ENCODE results near the gene FBXO28. TPM values are rescaled to one million over a fixed set of nuclear protein-coding genes. Genes with fewer than 3 reads are reported as not detected.

Gene FBXO28, protein sequence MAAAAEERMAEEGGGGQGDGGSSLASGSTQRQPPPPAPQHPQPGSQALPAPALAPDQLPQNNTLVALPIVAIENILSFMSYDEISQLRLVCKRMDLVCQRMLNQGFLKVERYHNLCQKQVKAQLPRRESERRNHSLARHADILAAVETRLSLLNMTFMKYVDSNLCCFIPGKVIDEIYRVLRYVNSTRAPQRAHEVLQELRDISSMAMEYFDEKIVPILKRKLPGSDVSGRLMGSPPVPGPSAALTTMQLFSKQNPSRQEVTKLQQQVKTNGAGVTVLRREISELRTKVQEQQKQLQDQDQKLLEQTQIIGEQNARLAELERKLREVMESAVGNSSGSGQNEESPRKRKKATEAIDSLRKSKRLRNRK
- total RNA-seq, result 19.6 TPM
- polyA plus RNA-seq, result 18.3 TPM
- long read RNA-seq, donor 1, result 0 reads
- long read RNA-seq, donor 2, full-length matches to known transcripts, result 14 of 14 reads
- long read RNA-seq, donor 2, partial matches to known transcripts, result 0 of 14 reads
- long read RNA-seq, donor 2, other reads (novel, unspliced or antisense), result 0 of 14 reads
- long read RNA-seq, donor 3, full-length matches to known transcripts, result 9 of 9 reads
- long read RNA-seq, donor 3, partial matches to known transcripts, result 0 of 9 reads
- long read RNA-seq, donor 3, other reads (novel, unspliced or antisense), result 0 of 9 reads
- long read RNA-seq, donor 4, full-length matches to known transcripts, result 2 of 2 reads
- long read RNA-seq, donor 4, partial matches to known transcripts, result 0 of 2 reads
- long read RNA-seq, donor 4, other reads (novel, unspliced or antisense), result 0 of 2 reads
- long read RNA-seq, donor 5, full-length matches to known transcripts, result 8 of 8 reads
- long read RNA-seq, donor 5, partial matches to known transcripts, result 0 of 8 reads
- long read RNA-seq, donor 5, other reads (novel, unspliced or antisense), result 0 of 8 reads
- long read RNA-seq, donor 6, full-length matches to known transcripts, result 7 of 7 reads
- long read RNA-seq, donor 6, partial matches to known transcripts, result 0 of 7 reads
- long read RNA-seq, donor 6, other reads (novel, unspliced or antisense), result 0 of 7 reads
- long read RNA-seq, donor 7, full-length matches to known transcripts, result 8 of 8 reads
- long read RNA-seq, donor 7, partial matches to known transcripts, result 0 of 8 reads
- long read RNA-seq, donor 7, other reads (novel, unspliced or antisense), result 0 of 8 reads
- long read RNA-seq, donor 8, full-length matches to known transcripts, result 4 of 4 reads
- long read RNA-seq, donor 8, partial matches to known transcripts, result 0 of 4 reads
- long read RNA-seq, donor 8, other reads (novel, unspliced or antisense), result 0 of 4 reads
- long read RNA-seq, donor 9, full-length matches to known transcripts, result 4 of 4 reads
- long read RNA-seq, donor 9, partial matches to known transcripts, result 0 of 4 reads
- long read RNA-seq, donor 9, other reads (novel, unspliced or antisense), result 0 of 4 reads
- long read RNA-seq, donor 10, full-length matches to known transcripts, result 9 of 9 reads
- long read RNA-seq, donor 10, partial matches to known transcripts, result 0 of 9 reads
- long read RNA-seq, donor 10, other reads (novel, unspliced or antisense), result 0 of 9 reads

DNA sequence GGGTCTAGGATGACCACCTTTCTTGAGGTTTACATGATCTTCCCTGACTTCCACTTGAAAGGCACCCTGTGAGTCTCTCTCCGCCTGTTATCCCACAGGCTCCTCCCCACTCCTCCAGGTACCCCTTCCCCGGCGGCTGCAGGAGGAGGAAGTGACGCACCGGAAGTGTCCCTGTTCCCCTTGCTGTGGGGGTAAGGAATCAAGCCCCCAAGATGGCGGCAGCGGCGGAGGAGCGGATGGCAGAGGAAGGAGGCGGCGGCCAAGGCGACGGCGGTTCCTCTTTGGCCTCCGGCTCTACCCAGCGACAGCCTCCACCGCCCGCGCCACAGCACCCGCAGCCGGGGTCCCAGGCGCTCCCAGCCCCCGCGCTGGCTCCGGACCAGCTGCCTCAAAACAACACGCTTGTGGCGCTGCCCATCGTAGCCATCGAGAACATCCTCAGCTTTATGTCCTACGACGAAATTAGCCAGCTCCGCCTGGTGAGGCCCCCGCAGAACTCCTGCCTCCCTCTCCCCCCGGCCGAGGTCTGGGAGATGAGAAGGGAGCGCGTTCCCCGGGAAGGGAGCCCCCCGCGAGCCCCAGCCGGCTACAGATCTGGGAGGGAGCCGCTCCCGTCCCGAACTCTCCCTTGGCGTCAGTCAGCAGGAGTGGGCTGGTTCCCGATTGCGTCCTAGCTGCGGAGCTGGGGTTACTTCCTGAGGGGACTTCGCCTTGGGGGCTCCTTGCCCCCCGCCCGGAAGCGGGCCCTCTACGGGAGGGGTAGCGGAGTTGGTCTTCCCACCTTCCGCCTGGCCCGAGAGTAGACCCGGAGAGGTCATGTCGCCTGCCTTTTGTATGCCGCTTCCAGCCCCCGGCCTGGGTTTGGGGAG, at the start of gene FBXO28:
FBXO28 (plus strand) TSS at position 194 of the 869 bp plus-strand sequence; CDS start at position 213, 19 bp downstream.
- under 1% methylated on average over 60 of the region's 60 CpGs for WGBS
- peak; percentile 79 to 96 (median 89) for DNase-seq (ENCODE audit: low read depth in 6 of 9, low spot score in 9 of 9)
- Histone ChIP-seq H3K4me3 (ENCODE audit: low read length in 2 of 2) (peak within 1 kb of the TSS; percentile 98 to 100), H3K27ac (ENCODE audit: low read depth in 1 of 2, low read length in 1 of 2) (peak within 1 kb of the TSS; percentile 90 to 98), H3K27me3 (ENCODE audit: control insufficient read depth in 2 of 2, insufficient read depth in 1 of 2, low read length in 1 of 2) (no peaks in the 10 kb centered on the region), H3K9me3 (ENCODE audit: control insufficient read depth in 2 of 2, insufficient read depth in 1 of 2, low read length in 1 of 2) (no peaks in the 10 kb centered on the region), H3K4me1 (ENCODE audit: control insufficient read depth in 2 of 2, insufficient read depth in 2 of 2, low read length in 2 of 2) (peaks cover 0 to 2% of the 10 kb centered on the region in 2 donors), H3K36me3 (ENCODE audit: control insufficient read depth in 2 of 2, insufficient read depth in 2 of 2, low read length in 1 of 2) (no peaks in the 10 kb centered on the region)

DNA sequence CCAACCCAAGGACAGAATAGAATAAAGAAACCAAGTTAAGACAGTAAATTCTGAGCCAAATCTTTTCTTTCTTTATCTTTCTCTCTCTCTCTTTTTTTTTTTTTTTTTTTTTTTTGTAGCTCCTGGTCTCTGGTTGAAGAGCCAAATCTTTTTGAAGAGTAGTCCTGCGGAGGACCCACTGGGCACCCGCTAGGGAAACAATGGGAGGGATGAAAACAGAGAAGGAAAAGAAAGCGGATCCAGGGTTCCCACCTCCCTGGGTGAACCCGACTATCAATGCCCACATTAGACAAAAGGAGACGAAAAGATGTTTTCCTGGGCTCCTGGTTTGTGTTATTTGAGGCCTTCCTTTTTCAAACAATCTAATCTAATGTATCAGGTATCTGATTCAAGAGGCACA, 49.8 kb upstream of the FBXO28 start:
- no peak for DNase-seq (ENCODE audit: low read depth in 6 of 9, low spot score in 9 of 9)
- H3K27ac ChIP-seq (ENCODE audit: low read depth in 1 of 2, low read length in 1 of 2), result no peak overlapping the region
- no peak overlapping the region for H3K4me3 ChIP-seq (ENCODE audit: low read length in 2 of 2)
- no peaks in the 10 kb centered on the region for H3K9me3 ChIP-seq (ENCODE audit: control insufficient read depth in 2 of 2, insufficient read depth in 1 of 2, low read length in 1 of 2)
- WGBS, result 94% methylated on average over 5 of the region's 5 CpGs
- H3K27me3 ChIP-seq (ENCODE audit: control insufficient read depth in 2 of 2, insufficient read depth in 1 of 2, low read length in 1 of 2), result no peaks in the 10 kb centered on the region
- H3K4me1 ChIP-seq (ENCODE audit: control insufficient read depth in 2 of 2, insufficient read depth in 2 of 2, low read length in 2 of 2), result no peaks in the 10 kb centered on the region
- no peaks in the 10 kb centered on the region for H3K36me3 ChIP-seq (ENCODE audit: control insufficient read depth in 2 of 2, insufficient read depth in 2 of 2, low read length in 1 of 2)

GRCh38 chr1:224065455-224065854, 48.5 kb upstream of the FBXO28 start:
- no peaks in the 10 kb centered on the region for H3K9me3 ChIP-seq (ENCODE audit: control insufficient read depth in 2 of 2, insufficient read depth in 1 of 2, low read length in 1 of 2)
- H3K4me1 ChIP-seq (ENCODE audit: control insufficient read depth in 2 of 2, insufficient read depth in 2 of 2, low read length in 2 of 2), result no peaks in the 10 kb centered on the region
- H3K27ac ChIP-seq (ENCODE audit: low read depth in 1 of 2, low read length in 1 of 2), result no peak overlapping the region
- H3K4me3 ChIP-seq (ENCODE audit: low read length in 2 of 2), result no peak overlapping the region
- peak in 1 of 9 donors; percentile 10 for DNase-seq (ENCODE audit: low read depth in 6 of 9, low spot score in 9 of 9)
- no peaks in the 10 kb centered on the region for H3K36me3 ChIP-seq (ENCODE audit: control insufficient read depth in 2 of 2, insufficient read depth in 2 of 2, low read length in 1 of 2)
- H3K27me3 ChIP-seq (ENCODE audit: control insufficient read depth in 2 of 2, insufficient read depth in 1 of 2, low read length in 1 of 2), result no peaks in the 10 kb centered on the region
- 72% methylated on average over 2 of the region's 2 CpGs for WGBS

DNA sequence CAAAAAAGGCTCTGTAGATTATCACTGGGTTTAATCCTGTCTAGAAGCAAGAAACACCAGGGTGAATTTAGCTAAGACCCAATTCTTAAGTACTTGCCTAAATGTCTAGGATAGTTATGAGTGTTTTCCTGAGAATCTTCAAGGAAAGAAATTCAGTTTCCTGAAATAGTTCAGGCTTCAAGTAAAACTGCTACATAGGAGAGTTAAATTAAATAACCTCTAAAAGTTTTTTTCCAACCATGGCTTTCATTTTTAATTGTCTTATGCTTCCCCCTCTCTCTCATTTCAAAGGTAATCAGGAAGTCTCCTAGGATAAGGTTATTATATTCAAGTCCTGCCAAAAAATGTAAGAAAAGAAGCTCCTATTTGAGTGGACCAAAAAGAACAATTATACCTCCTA, 46.7 kb upstream of the FBXO28 start:
- no peak overlapping the region for H3K27ac ChIP-seq (ENCODE audit: low read depth in 1 of 2, low read length in 1 of 2)
- H3K36me3 ChIP-seq (ENCODE audit: control insufficient read depth in 2 of 2, insufficient read depth in 2 of 2, low read length in 1 of 2), result no peaks in the 10 kb centered on the region
- no peak overlapping the region for H3K4me3 ChIP-seq (ENCODE audit: low read length in 2 of 2)
- H3K9me3 ChIP-seq (ENCODE audit: control insufficient read depth in 2 of 2, insufficient read depth in 1 of 2, low read length in 1 of 2), result no peaks in the 10 kb centered on the region
- no peaks in the 10 kb centered on the region for H3K27me3 ChIP-seq (ENCODE audit: control insufficient read depth in 2 of 2, insufficient read depth in 1 of 2, low read length in 1 of 2)
- no peak for DNase-seq (ENCODE audit: low read depth in 6 of 9, low spot score in 9 of 9)
- no peaks in the 10 kb centered on the region for H3K4me1 ChIP-seq (ENCODE audit: control insufficient read depth in 2 of 2, insufficient read depth in 2 of 2, low read length in 2 of 2)

- no peak overlapping the region for H3K27ac ChIP-seq (ENCODE audit: low read depth in 1 of 2, low read length in 1 of 2)
- DNase-seq (ENCODE audit: low read depth in 6 of 9, low spot score in 9 of 9), result no peak
- no peaks in the 10 kb centered on the region for H3K4me1 ChIP-seq (ENCODE audit: control insufficient read depth in 2 of 2, insufficient read depth in 2 of 2, low read length in 2 of 2)
- 78% methylated on average over 3 of the region's 3 CpGs for WGBS
- no peak overlapping the region for H3K4me3 ChIP-seq (ENCODE audit: low read length in 2 of 2)
- H3K9me3 ChIP-seq (ENCODE audit: control insufficient read depth in 2 of 2, insufficient read depth in 1 of 2, low read length in 1 of 2), result no peaks in the 10 kb centered on the region
- H3K36me3 ChIP-seq (ENCODE audit: control insufficient read depth in 2 of 2, insufficient read depth in 2 of 2, low read length in 1 of 2), result no peaks in the 10 kb centered on the region
- no peaks in the 10 kb centered on the region for H3K27me3 ChIP-seq (ENCODE audit: control insufficient read depth in 2 of 2, insufficient read depth in 1 of 2, low read length in 1 of 2)
Observed at GRCh38 chr1:224067621-224068457, 46.1 kb upstream of the FBXO28 start.

GRCh38 chr1:224068458-224069072, 45.3 kb upstream of the FBXO28 start:
- Histone ChIP-seq H3K4me1 (ENCODE audit: control insufficient read depth in 2 of 2, insufficient read depth in 2 of 2, low read length in 2 of 2) (no peaks in the 10 kb centered on the region), H3K4me3 (ENCODE audit: low read length in 2 of 2) (no peak overlapping the region), H3K27me3 (ENCODE audit: control insufficient read depth in 2 of 2, insufficient read depth in 1 of 2, low read length in 1 of 2) (no peaks in the 10 kb centered on the region), H3K9me3 (ENCODE audit: control insufficient read depth in 2 of 2, insufficient read depth in 1 of 2, low read length in 1 of 2) (no peaks in the 10 kb centered on the region), H3K27ac (ENCODE audit: low read depth in 1 of 2, low read length in 1 of 2) (no peak overlapping the region), H3K36me3 (ENCODE audit: control insufficient read depth in 2 of 2, insufficient read depth in 2 of 2, low read length in 1 of 2) (no peaks in the 10 kb centered on the region)
- 95% methylated on average over 4 of the region's 4 CpGs for WGBS
- DNase-seq (ENCODE audit: low read depth in 6 of 9, low spot score in 9 of 9), result no peak

- H3K36me3 ChIP-seq (ENCODE audit: control insufficient read depth in 2 of 2, insufficient read depth in 2 of 2, low read length in 1 of 2), result no peaks in the 10 kb centered on the region
- H3K27me3 ChIP-seq (ENCODE audit: control insufficient read depth in 2 of 2, insufficient read depth in 1 of 2, low read length in 1 of 2), result no peaks in the 10 kb centered on the region
- no peaks in the 10 kb centered on the region for H3K4me1 ChIP-seq (ENCODE audit: control insufficient read depth in 2 of 2, insufficient read depth in 2 of 2, low read length in 2 of 2)
- WGBS, result 90% methylated on average over 3 of the region's 3 CpGs
- H3K4me3 ChIP-seq (ENCODE audit: low read length in 2 of 2), result no peak overlapping the region
- no peaks in the 10 kb centered on the region for H3K9me3 ChIP-seq (ENCODE audit: control insufficient read depth in 2 of 2, insufficient read depth in 1 of 2, low read length in 1 of 2)
- no peak overlapping the region for H3K27ac ChIP-seq (ENCODE audit: low read depth in 1 of 2, low read length in 1 of 2)
- DNase-seq (ENCODE audit: low read depth in 6 of 9, low spot score in 9 of 9), result no peak
Observed at GRCh38 chr1:224069138-224069537, 44.8 kb upstream of the FBXO28 start.

Measured in thymus (tissue), 14 donors.